ENCODE measurements around the gene METRN.
"Not testable (repeated sequence)": the region's sequence is repeated elsewhere in the genome, so short reads cannot be mapped to it uniquely, and the experiment has no call there.

The METRN gene

DNA sequence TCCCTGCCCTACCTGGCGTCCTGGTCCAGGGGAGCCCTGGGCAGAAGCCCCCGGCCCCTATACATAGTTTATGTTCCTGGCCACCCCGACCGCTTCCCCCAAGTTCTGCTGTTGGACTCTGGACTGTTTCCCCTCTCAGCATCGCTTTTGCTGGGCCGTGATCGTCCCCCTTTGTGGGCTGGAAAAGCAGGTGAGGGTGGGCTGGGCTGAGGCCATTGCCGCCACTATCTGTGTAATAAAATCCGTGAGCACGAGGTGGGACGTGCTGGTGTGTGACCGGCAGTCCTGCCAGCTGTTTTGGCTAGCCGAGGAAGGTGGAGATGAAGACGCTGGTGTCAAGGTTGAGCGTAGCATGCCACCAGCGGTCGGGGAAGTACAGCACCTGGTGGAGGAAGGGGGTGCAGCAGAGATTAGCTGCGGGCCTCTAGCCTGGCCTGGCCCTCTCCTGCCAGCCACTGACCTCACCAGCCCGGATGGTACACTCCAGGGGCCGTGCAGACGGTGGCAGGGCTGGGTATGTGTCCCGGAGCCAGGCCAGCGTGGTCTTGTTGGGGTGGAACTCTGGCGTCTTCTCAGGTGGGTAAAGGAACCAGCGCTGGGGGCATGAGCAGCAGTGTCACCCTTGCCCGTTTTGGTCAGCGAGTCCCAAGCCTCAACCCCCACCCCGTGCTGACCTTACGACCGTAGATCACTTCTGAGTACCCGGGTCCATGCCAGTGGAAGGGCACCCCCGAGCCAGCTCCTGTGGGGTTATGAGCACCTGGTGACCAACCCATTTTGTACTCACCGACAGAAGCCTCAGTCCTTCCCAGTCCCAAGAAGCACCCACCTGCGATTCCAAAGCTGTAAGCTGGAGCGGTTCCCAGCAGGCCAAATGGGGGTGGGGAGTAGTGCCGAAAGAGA lies 32.2 kb upstream of the METRN start:
- Mint-ChIP-seq H3K4me3 (peak overlapping the region; percentile 73), H3K27ac (peak overlapping the region; percentile 89)
- no peak for ATAC-seq

DNA sequence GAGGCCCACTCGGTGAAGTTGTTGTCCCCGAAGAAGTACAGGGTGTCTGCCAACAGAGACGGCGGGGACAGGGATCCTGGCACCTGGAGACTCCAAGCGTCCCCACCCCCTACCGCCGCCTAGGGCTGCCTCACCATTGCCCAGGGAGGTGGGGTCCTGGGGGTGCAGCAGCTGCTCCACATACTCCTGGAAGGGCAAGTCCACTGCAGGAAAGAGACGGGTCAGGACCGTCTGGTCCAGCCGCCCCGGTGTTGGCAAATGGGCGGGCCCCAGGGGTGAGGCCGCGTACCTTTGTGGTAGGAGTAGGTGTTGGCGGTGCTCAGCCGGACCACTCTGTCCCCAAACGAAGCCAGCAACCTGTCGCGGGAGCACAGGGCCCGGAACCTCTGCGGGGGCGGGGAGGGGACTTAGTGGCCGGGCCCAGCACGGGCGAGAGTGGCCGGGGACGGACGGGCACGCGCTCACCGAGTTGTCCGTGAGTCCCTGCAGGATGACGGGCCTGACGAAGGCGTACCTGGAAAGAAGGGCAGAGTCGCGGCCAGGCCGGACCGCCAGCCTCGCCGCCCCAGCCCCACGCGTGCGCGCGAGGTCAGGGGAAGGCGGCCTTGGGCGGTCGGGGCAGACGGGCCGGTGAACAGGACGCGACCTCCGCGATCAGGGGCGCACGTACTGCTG lies 31.4 kb upstream of the METRN start:
- Mint-ChIP-seq H3K4me3 (peak overlapping the region; percentile 73), H3K27ac (peak overlapping the region; percentile 89)
- ATAC-seq = no peak

More for the DNA sequence above, 32.2 kb upstream of the METRN start:
- H3K4me1 Mint-ChIP-seq = peaks cover 49% of the 10 kb centered on the region
- no peaks in the 10 kb centered on the region for H3K9me3 Mint-ChIP-seq
- H3K36me3 Mint-ChIP-seq = peaks cover 48% of the 10 kb centered on the region
- no peak for DNase-seq (ENCODE audit: low spot score in 2 of 2)

DNA sequence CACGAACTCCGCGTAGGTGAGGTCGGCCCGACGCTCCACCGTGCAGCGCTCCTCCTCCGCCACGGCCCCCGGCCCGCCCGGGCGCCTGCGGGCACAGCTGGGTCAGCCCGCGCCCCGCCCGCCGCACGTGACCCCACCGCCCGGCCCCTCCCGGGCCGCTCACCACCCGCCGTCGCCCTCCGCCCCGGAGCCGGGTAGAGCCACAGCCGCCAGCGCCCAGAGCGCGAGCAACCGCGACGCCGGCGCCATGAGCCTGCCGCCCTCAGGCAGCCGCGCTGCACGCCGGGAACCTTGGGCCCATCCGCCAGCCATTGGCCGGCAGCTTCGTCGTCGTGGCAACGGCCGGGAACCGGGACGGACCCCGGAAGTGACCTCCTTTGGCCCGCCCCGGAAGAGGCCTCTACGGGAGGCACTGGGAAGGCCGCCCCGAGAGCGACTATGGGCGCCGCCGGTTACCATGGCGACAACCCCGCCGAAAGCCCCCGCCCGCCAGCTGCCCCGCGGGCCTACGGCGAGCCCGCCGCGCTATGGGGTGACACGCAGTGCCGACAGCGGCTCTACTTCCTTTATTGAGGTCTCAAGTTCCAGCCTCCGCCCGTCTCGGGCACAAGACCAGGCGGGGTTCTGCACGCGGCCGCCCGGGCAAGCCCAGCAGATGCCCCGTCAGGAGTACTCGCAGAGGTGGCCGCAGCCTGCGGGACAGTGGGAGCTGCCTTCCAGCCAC lies 30.7 kb upstream of the METRN start, which contains the start of gene JMJD8:
TSS of gene JMJD8 (minus strand) at position 264 of the 724 bp plus-strand sequence. CDS start at position 249, 15 bp downstream.
- Mint-ChIP-seq H3K27ac (peak within 1 kb of the TSS; percentile 89), H3K4me1 (peaks cover 52% of the 10 kb centered on the region)
- peak; percentile 91 to 97 for DNase-seq (ENCODE audit: low spot score in 2 of 2)

More for the DNA sequence above, 31.4 kb upstream of the METRN start:
- Mint-ChIP-seq H3K9me3 (no peaks in the 10 kb centered on the region), H3K36me3 (peaks cover 48% of the 10 kb centered on the region), H3K4me1 (peaks cover 50% of the 10 kb centered on the region)
- no peak for DNase-seq (ENCODE audit: low spot score in 2 of 2)

DNA sequence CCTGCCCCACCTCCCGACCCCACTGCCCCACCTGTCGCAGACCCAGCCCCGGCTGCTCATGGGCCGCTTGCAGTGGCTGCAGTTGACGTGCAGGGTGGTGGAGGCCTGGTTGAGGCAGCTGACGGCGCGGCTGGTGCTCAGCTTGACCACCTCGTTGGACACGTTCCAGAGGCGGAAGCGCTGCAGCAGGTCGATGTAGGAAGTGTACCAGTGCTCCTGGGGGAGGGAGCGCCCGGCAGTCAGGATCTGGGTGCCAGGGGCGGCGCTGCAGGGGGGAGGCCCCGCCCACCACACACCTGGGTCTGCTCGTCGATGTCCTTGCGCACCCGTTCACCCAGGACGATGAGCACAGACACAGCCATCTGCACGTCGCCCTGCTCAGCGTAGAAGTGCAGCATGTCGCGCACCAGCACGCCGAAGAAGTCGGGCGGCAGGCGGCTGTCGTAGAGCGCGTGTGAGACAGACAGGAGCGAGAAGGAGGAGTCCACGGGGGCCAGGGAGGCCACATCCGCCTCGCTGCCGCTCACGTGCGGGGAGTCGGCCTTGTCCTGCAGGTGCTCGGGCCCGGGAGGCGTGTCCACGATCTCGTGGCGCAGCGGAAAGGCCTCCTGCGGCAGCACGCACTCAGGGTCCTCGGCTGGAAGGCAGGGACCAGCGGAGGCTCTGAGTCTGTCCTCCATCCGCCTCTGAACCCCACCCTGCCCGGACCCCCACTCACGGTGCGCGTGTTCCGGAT lies 29.8 kb upstream of the METRN start:
- DNase-seq (ENCODE audit: low spot score in 2 of 2) (no peak), ATAC-seq (no peak)
- H3K4me1 Mint-ChIP-seq = peaks cover 51% of the 10 kb centered on the region
- H3K9me3 Mint-ChIP-seq = no peaks in the 10 kb centered on the region
- peak overlapping the region; percentile 89 for H3K27ac Mint-ChIP-seq
- peak overlapping the region; percentile 73 for H3K4me3 Mint-ChIP-seq
- peaks cover 48% of the 10 kb centered on the region for H3K36me3 Mint-ChIP-seq

More for the DNA sequence above, 30.7 kb upstream of the METRN start, which contains the start of gene JMJD8:
- no peaks in the 10 kb centered on the region for H3K9me3 Mint-ChIP-seq
- peak; percentile 85 for ATAC-seq
- H3K36me3 Mint-ChIP-seq = peaks cover 48% of the 10 kb centered on the region
- H3K4me3 Mint-ChIP-seq = peak within 1 kb of the TSS; percentile 73

DNA sequence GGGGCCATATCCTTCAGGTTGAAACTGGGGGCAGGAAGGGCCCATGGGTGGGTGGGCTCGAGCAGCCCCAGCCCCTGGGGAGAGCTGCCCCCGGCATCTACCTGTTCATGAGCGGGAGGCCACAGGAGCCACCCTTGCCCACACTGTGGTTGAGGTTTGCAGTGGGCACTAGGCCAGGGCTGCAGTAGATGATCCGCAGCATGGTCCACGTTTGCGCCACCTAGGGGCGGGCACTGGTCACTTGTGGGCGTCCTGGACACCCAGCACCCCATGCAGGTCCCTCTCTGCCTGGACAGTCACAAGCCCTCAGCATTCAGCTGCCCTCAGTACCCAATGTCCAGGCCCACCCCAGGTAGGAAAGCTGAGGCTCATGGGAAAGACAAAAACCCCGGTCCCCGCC lies 29.0 kb upstream of the METRN start:
- H3K4me3 Mint-ChIP-seq = peak overlapping the region; percentile 23
- no peak for ATAC-seq
- H3K4me1 Mint-ChIP-seq = peaks cover 52% of the 10 kb centered on the region
- peaks cover 49% of the 10 kb centered on the region for H3K36me3 Mint-ChIP-seq
- DNase-seq (ENCODE audit: low spot score in 2 of 2) = no peak
- H3K27ac Mint-ChIP-seq = peak overlapping the region; percentile 45
- H3K9me3 Mint-ChIP-seq = no peaks in the 10 kb centered on the region

DNA sequence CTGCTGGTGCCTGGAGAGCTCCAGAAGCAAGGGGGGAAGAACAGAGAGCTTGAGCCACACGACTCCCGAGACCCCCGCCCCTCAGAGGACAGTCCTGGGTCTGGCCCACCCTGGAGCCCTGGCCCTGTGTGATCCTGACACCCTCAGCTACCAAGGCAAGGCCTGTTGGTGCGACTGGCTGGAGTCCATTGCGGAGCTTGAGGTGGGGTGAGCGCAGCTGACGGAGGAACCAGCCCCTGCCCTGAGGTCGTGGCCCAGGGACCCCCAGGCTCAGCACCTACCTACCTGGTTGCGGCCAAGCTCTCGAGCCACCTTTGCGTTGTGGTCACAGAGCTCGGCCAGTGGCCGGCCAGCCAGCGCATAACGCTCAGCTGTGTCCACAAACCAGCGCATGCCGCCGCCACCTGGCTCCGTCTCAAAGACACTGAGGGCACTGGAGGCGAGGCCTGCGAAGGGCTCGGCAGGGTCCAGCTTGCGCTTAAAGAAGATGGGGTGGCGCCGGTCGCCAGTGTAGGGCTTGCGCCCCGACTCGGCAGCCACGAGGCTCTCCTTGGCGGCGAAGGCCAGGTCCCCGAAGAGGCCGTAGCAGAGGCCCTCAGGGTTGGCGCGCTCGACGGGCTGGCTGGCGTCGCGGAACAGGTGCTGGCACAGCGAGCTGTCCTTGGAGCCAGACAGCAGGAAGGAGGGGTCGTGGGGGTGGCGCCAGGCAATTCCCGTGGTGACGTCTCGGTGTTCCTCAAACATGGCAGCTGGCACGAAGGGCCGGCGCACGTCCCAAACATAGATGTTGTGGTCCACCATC lies 28.3 kb upstream of the METRN start:
- Mint-ChIP-seq H3K4me3 (no peak overlapping the region), H3K4me1 (peaks cover 50% of the 10 kb centered on the region), H3K9me3 (no peaks in the 10 kb centered on the region), H3K36me3 (peaks cover 45% of the 10 kb centered on the region), H3K27ac (no peak overlapping the region)
- DNase-seq (ENCODE audit: low spot score in 2 of 2) = no peak
- no peak for ATAC-seq

DNA sequence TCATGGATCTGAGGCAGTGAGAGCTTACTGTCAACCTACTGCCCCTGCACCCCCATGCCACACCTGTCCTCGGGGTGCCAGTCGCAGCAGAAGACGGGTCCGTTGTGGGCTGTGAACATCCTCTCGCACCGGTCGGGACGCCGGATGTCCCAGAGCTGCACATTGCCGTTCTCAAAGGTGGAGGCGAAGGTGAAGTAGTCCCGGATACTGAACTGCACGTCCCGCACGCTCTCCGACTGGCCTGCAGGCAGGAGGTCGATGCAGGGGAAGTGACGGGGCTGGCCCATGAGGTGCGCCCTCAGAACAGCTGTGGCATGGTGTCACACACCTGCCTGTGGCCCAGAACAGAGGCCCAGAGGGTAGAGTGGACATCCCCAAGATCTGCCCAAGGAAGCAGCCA lies 27.4 kb upstream of the METRN start:
- Mint-ChIP-seq H3K4me1 (peaks cover 41% of the 10 kb centered on the region), H3K4me3 (no peak overlapping the region), H3K9me3 (no peaks in the 10 kb centered on the region), H3K27ac (no peak overlapping the region), H3K36me3 (peaks cover 38% of the 10 kb centered on the region)
- no peak for DNase-seq (ENCODE audit: low spot score in 2 of 2)
- ATAC-seq = no peak

DNA sequence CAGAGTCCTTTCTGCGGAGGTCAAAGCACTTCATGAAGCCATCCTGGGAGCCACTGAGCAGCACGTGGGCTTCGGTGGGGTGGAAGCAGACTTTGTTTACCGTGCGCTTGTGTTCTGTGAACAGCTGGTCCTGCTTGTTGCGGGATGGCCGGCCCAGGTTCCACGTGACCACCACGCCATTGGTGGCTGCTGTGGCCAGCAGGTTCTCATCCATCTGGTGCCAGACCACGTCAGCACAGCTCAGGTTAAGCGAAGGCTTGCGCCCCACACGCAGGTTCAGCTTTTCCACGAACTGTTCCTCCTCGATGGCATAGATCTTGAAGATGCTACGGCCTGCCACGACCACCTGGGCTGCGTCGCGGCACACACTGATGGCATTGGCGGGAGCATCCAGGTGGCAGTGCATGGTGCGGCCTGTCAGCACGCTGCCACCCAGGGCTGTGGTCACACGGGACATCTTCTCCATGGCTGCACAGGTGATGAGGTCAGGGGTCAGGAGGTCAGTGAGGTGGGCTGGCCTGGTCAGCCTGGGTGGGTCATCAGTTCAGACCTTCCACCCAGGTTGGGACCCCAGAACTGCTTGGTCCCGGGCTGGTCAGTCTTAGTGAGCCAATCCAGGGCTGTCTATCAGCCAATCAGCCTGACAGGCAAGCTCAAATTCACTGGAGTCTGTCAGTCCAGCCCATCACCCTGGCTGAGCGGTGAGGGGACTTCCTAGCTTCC lies 25.6 kb upstream of the METRN start:
- H3K4me3 Mint-ChIP-seq = peak overlapping the region; percentile 86
- DNase-seq (ENCODE audit: low spot score in 2 of 2) (no peak), ATAC-seq (no peak)
- peaks cover 31% of the 10 kb centered on the region for H3K4me1 Mint-ChIP-seq
- H3K36me3 Mint-ChIP-seq = peaks cover 23% of the 10 kb centered on the region
- peak overlapping the region; percentile 94 for H3K27ac Mint-ChIP-seq
- no peaks in the 10 kb centered on the region for H3K9me3 Mint-ChIP-seq

DNA sequence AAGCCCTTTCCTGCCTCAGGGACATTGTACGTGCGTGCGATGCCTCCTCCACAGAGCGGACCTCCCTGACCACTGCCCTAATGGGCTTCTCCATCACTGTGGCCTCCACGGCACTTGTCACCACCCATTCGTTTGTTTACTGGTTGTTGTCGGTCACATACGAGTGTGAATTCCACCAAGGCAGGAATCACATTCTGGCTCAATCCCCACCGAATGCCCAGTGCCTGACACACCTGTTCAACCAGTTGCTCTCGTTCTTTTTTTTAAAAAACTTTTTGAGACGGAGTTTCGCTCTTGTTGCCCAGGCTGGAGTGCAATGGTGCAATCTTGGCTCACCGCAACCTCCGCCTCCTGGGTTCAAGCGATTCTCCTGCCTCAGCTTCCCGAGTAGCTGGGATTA lies 23.7 kb upstream of the METRN start:
- H3K36me3 Mint-ChIP-seq; DNase-seq (ENCODE audit: low spot score in 2 of 2); H3K9me3 Mint-ChIP-seq; ATAC-seq: not testable (repeated sequence)
- peak overlapping the region; percentile 94 for H3K27ac Mint-ChIP-seq
- H3K4me1 Mint-ChIP-seq = peaks cover 25% of the 10 kb centered on the region
- H3K4me3 Mint-ChIP-seq = peak overlapping the region; percentile 86

DNA sequence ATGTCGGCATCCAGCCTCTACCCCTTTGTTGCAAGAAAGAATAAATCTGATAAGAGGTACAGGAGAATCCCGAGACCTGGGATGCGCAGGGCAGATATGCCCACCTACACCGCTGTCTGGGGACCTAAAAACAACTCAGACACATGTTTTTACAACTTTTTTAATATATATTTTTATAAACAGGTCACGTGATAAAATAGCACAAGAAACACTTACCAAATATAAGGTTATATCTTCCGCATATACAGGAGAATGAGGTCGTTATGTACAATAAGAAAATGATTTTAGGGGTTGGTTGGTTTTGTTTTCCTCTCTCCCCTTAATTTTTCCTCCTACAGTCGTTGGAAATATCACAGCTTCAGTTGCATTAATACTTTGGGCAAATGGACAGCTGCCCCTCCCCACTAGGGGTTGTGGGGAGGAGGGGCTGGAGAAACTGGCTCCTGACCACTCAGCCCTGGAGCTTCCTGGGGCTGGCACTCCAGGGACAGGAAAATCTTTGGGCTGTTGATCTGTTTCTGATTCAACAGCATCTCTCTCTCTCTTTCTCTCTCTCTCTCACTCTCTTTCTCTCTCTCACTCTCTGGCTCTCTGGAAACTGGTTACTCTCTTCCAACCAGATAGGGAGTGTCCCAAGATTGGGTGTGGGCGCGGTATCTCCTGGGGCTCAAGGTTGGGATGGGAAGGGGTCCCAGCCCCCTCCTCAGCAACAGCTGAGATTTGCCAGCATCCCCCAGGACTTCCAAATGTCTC lies 22.4 kb upstream of the METRN start:
- H3K4me1 Mint-ChIP-seq = peaks cover 25% of the 10 kb centered on the region
- no peak for DNase-seq (ENCODE audit: low spot score in 2 of 2)
- no peak overlapping the region for H3K27ac Mint-ChIP-seq
- ATAC-seq = no peak
- H3K4me3 Mint-ChIP-seq = peak overlapping the region; percentile 79
- peaks cover 7% of the 10 kb centered on the region for H3K36me3 Mint-ChIP-seq
- H3K9me3 Mint-ChIP-seq = no peaks in the 10 kb centered on the region

DNA sequence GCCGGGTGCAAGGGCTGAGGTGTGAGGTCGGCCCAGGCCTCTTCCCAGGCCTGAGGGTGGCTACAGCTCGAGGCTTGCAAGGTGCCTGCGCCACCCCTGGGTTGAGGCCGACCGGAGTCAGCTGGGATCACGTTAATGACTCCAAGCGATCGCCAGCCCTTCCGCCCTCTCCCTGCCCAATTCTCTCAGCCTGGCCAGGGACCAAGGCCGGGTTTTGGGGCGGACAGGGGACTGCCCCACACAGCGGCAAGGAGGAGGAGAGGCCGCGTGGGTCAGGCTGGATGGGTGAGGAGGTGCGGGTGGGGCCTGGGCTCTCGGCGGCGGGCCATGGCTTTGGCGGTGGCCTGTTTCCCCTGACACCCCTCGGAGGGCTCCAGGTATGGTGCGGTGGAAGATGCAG lies 21.6 kb upstream of the METRN start:
- H3K9me3 Mint-ChIP-seq = no peaks in the 10 kb centered on the region
- peak overlapping the region; percentile 79 for H3K4me3 Mint-ChIP-seq
- H3K27ac Mint-ChIP-seq = no peak overlapping the region
- no peak for DNase-seq (ENCODE audit: low spot score in 2 of 2)
- peaks cover 25% of the 10 kb centered on the region for H3K4me1 Mint-ChIP-seq
- ATAC-seq = no peak
- H3K36me3 Mint-ChIP-seq = peaks cover 7% of the 10 kb centered on the region

DNA sequence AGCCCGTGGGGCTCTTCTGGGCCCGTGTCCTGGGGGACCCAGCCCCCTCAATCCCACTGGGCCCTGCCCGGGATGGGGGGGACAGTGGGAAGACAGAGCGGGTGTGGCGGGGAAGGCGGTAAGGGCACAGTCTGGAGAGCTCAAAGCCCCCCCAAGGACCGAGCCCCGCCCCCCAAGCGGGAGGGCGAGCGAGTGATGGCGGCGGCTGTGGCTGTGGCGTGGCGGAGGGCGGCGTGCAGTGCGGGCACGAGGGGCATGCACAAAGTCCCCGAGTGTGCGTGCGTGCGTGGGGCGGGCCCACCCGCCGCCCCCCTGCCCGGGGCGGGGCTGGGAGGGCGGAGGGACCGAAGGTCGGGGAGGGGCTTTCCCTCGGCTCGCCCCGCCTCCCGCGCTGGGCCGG lies 21.2 kb upstream of the METRN start:
- ATAC-seq = no peak
- Mint-ChIP-seq H3K4me3 (peak overlapping the region; percentile 79), H3K9me3 (no peaks in the 10 kb centered on the region), H3K4me1 (peaks cover 22% of the 10 kb centered on the region), H3K27ac (no peak overlapping the region), H3K36me3 (peaks cover 7% of the 10 kb centered on the region)
- DNase-seq (ENCODE audit: low spot score in 2 of 2) = no peak

Data from stimulated activated effector memory CD8-positive, alpha-beta T cell treated with anti-CD3 and anti-CD28 coated beads, Interleukin-12 subunit alpha, Interleukin-12 subunit beta, amount 100 ng/mL, for 72 hours (primary cell).